IgD-negative memory B cell (primary cell): ENCODE measurements around the gene SORT1. TPM values are rescaled to one million over a fixed set of nuclear protein-coding genes. Genes with fewer than 3 reads are reported as not detected.
"Not testable (repeated sequence)": the region's sequence is repeated elsewhere in the genome, so short reads cannot be mapped to it uniquely, and the experiment has no call there.

Source experiments
- H3K27ac Mint-ChIP-seq, 3 donors: one replicate each; pipeline ENCODE4 v1.8.0; 2020 to 2022; ENCODE audit warnings: mild to moderate bottlenecking in 3 of 3, mixed read lengths in 3 of 3, moderate library complexity in 1 of 3
- H3K27me3 Mint-ChIP-seq: one replicate; pipeline ENCODE4 v1.8.0; 2021; ENCODE audit warnings: mixed read lengths
- H3K36me3 Mint-ChIP-seq: one replicate; pipeline ENCODE4 v1.8.0; 2020; ENCODE audit warnings: mild to moderate bottlenecking, mixed read lengths
- H3K4me1 Mint-ChIP-seq, 3 donors: one replicate each; pipeline ENCODE4 v1.8.0; 2020 to 2022; ENCODE audit warnings: mixed read lengths in 3 of 3, mild to moderate bottlenecking in 1 of 3
- H3K4me3 Mint-ChIP-seq, 4 donors: one replicate each; pipeline ENCODE4 v1.8.0; 2020 to 2022; ENCODE audit warnings: mild to moderate bottlenecking in 4 of 4, mixed read lengths in 4 of 4, moderate library complexity in 3 of 4
- H3K9me3 Mint-ChIP-seq, 3 donors: one replicate each; pipeline ENCODE4 v1.8.0; 2020 to 2021; ENCODE audit warnings: mixed read lengths in 3 of 3, mild to moderate bottlenecking in 1 of 3
- polyA plus RNA-seq: library from polyadenylated mRNA; unstranded; fragments of 300-500 nt; fragmentation: Illumina TruSeq; gene quantifications from one replicate; pipeline ENCODE4 v1.2.3, GENCODE V29; 2021

SORT1 gene
- 0.09 TPM for polyA plus RNA-seq

DNA sequence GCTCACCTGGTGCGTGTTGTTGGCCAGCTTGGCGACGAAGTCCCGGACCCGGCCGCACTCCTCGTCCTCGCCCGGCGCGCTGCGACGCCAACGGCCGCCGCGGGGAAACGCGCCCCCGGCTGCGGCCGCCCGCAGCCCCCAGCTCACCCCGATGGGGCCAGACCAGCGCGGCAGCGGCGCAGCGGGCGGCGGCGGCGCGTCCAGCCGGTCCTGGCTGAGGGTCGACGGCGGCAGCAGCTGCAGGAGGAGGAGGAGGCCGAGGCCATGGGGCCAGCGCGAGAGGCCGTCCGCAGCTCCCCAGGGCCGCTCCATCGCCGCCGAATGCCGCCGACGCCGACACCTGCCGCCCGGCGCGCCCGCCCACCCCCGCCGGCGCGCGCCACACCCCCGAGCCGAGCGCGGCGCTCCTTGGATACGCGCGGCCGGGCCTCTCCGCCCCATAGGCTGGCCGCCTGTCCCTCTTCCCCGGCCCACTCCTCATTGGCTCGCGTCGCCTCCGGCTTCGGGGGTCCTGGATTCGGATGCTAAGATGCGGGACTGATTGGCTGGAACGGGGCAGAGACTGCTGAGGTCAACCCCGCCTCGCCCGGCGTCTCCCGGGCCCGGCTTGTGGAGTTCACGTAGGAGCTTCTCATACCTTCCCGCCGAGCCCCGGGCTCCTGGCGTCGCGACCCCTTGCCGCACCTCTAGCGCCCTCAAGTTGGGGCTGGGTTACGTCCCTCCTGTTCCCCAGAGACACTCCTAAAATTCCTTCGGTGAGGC is at the start of gene SORT1:
SORT1 (minus strand) TSS at position 338 of the 762 bp plus-strand sequence; CDS start at position 312, 26 bp downstream.
- H3K27me3 Mint-ChIP-seq = peaks cover 48% of the 10 kb centered on the region
- peak within 1 kb of the TSS; percentile 78 to 96 (median 92) for H3K4me3 Mint-ChIP-seq
- H3K36me3 Mint-ChIP-seq = peaks cover 2% of the 10 kb centered on the region
- H3K27ac Mint-ChIP-seq = peak within 1 kb of the TSS in 2 of 3 donors; percentile 59 to 64
- no peaks in the 10 kb centered on the region for H3K9me3 Mint-ChIP-seq
- peaks cover 4 to 18% (median 10%) of the 10 kb centered on the region in 3 donors for H3K4me1 Mint-ChIP-seq

DNA sequence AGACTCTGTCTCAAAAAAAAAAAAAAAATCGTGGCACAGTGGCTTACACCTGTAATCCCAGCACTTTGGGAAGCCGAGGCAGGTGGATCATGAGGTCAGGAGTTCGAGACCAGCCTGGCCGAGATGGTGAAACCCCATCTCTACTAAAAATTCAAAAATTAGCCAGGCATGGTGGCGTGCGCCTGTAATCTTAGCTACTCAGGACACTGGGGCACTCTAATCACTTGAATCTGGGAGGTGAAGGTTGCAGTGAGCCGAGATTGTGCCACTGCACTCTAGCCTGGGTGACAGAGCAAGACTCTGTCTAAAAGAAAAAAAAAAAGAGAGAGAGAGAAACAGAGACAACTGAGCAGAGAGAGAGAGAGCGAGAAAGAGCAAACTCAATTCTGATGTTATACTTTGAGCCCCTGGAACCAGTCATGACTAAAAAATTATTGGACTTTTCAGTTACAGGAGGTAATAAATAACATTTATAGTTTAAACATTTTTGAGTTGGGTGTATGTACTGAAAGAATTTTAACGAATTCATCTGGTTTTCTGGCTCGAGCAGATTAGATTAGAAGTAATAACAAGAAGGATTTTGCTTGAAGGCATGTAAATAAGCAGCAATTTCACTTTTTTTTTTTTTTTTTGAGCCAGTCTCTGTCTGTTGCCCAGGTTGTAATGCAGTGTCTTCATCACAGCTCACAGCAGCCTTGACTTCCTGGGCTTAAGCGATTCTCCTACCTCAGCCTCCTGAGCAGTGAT is 48.4 kb upstream of the SORT1 start:
- H3K27me3 Mint-ChIP-seq = peaks cover 12% of the 10 kb centered on the region
- H3K27ac Mint-ChIP-seq, H3K9me3 Mint-ChIP-seq, H3K4me3 Mint-ChIP-seq, H3K36me3 Mint-ChIP-seq, H3K4me1 Mint-ChIP-seq: not testable (repeated sequence)

DNA sequence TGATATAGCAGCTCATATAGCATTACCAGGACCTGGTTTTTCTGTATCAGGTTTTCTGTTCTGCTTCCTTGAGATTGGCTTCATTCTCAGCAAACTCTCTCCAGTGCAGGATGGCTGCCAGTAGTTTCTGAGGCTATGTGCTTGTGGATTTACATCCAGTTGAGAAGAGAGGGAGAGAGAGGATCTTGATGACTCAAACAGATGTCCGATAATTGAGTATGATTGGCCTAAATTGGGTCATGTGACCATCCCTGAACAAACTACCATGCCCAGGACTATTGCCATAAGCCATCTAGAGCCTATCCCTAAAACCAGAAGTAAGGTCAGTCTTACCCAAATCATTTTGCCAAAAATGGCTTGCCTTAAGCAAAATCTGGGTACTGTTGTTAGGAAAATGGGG is 46.6 kb upstream of the SORT1 start:
- Mint-ChIP-seq H3K9me3 (no peaks in the 10 kb centered on the region), H3K27me3 (peaks cover 3% of the 10 kb centered on the region), H3K36me3 (no peaks in the 10 kb centered on the region), H3K27ac (no peak overlapping the region), H3K4me3 (no peak overlapping the region), H3K4me1 (peaks cover 0 to 2% (median 2%) of the 10 kb centered on the region in 3 donors)

DNA sequence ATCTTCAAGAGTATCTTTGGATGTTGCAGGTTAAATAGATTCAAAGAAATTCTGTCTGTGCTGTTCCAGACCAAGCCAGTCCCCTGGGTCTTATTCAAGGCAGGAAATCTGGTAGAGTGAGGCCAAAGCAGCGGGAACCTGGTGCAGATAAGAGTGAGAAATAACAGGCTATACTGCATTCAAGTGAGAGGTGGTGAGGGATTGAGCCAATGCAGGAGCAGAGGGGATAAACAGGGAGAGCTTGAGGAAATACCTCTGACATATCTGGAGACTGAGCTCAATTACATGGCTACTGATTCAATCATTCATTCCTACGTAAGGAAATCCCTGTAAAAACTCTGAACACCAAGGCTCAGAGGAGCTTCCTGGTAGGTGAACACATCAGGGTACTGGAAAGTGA is 45.8 kb upstream of the SORT1 start:
- H3K4me3 Mint-ChIP-seq = no peak overlapping the region
- H3K27me3 Mint-ChIP-seq = peaks cover 3% of the 10 kb centered on the region
- peaks cover 0 to 2% (median 2%) of the 10 kb centered on the region in 3 donors for H3K4me1 Mint-ChIP-seq
- no peaks in the 10 kb centered on the region for H3K36me3 Mint-ChIP-seq
- H3K9me3 Mint-ChIP-seq = no peaks in the 10 kb centered on the region
- no peak overlapping the region for H3K27ac Mint-ChIP-seq

DNA sequence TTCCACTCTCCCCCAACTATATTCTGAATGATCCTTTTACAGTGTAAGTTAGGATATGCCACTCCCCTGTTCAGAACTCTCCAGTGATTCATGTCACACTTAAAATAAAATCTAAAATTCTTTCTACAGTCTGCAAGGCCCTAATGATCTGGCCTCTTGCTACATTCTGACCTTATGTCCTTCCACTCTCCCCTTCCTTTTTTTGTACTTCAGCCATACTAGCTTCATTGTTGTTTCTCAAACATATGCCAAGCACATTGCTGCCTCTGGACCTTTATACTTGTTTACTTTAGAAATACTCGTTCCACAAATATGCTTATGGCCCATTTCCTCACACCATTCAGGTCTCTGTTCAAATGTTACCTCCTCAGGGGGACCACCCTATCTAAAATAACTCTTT is 43.4 kb upstream of the SORT1 start:
- Mint-ChIP-seq H3K27ac (no peak overlapping the region), H3K9me3 (no peaks in the 10 kb centered on the region), H3K4me1 (peaks cover 0 to 2% (median 0%) of the 10 kb centered on the region in 3 donors), H3K36me3 (no peaks in the 10 kb centered on the region), H3K27me3 (no peaks in the 10 kb centered on the region), H3K4me3 (no peak overlapping the region)

DNA sequence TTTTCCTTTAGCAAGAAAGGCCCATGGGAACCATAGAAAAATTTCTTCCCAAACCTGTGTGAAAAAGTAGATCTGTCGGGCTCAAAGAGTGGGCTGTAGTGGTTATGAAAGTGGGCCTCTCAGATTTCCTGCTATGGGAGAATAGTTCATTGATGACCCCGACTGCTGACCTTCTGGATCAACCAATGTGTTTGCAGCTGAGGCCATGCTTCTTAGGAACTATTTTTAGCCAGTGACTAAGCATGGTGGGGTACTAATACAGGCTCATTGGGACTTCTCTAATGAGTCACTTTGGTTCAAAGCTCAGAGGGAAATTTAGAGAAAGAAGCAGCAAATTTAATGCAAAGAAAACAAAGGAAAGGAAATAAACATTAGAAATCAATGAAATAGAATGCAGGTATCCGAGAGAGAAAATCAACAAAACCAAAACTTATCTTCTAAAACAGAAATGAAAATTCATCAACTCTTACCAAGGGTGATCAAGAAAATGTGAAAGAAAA is 41.1 kb upstream of the SORT1 start:
- Mint-ChIP-seq H3K27ac (no peak overlapping the region), H3K36me3 (no peaks in the 10 kb centered on the region), H3K4me3 (no peak overlapping the region), H3K9me3 (peaks cover 0 to 7% (median 2%) of the 10 kb centered on the region in 3 donors), H3K4me1 (no peaks in the 10 kb centered on the region), H3K27me3 (peaks cover 1% of the 10 kb centered on the region)

DNA sequence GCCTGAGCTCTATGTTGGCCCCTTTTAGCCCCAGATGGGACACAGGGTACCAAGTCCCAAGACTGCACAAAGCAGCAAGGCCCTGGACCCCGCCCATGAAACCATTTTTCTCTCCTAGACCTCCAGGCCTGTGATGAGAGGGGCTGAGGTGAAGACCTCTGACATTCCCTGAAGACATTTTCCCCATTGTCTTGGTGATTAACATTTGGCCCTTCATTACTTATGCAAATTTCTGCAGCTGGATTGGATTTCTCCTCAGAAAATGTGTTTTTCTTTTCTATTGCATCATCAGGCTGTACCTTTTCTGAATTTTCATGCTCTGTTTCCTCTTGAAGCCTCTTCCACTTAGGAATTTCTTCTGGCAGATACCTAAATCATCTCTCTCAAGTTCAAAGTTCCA is 36.8 kb upstream of the SORT1 start:
- H3K4me3 Mint-ChIP-seq = no peak overlapping the region
- H3K9me3 Mint-ChIP-seq = peaks cover 2 to 7% (median 2%) of the 10 kb centered on the region in 3 donors
- no peak overlapping the region for H3K27ac Mint-ChIP-seq
- H3K4me1 Mint-ChIP-seq = no peaks in the 10 kb centered on the region
- H3K27me3 Mint-ChIP-seq = peaks cover 1% of the 10 kb centered on the region
- no peaks in the 10 kb centered on the region for H3K36me3 Mint-ChIP-seq

DNA sequence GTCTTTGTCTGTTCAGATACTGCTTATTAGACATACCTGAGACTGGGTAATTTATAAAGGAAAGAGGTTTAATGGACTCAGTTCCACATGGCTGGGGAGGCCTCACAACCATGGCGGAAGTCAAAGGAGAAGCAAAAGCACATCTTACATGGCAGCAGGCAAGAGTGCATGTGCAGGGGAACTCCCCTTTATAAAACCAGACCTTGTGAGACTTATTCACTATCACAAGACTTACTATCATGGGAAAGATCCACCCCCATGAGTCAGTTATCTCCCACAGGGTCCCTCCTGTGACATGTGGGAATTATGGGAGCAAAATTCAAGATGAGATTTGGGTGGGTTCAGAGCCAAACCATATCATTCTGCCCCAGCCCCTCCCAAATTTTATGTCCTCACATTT is 35.6 kb upstream of the SORT1 start:
- Mint-ChIP-seq H3K27me3 (peaks cover 1% of the 10 kb centered on the region), H3K4me3 (no peak overlapping the region), H3K4me1 (no peaks in the 10 kb centered on the region), H3K36me3 (no peaks in the 10 kb centered on the region), H3K9me3 (peaks cover 2 to 7% (median 2%) of the 10 kb centered on the region in 3 donors), H3K27ac (no peak overlapping the region)

DNA sequence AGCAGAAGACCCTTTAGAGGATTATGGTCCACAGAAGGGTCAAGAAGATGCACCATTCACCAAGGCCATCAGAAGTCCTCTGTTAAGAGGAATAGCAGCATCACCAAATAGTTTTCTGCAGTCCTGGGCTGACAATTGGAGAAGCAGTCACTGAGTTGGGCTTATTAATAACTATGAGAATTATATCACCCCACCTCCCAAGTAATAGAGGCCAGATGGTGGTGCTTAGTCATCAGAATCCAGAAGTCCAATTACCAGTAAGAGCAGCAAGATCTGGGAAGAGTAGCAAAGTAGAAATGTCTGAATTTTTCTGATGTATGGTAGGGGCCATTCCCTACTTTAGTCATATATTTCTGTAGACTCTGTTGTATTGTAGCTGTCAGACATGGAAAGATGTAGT is 34.6 kb upstream of the SORT1 start:
- Mint-ChIP-seq H3K4me1 (peaks cover 1 to 4% (median 2%) of the 10 kb centered on the region in 3 donors), H3K4me3 (no peak overlapping the region), H3K9me3 (peaks cover 2 to 7% (median 2%) of the 10 kb centered on the region in 3 donors), H3K36me3 (no peaks in the 10 kb centered on the region), H3K27me3 (peaks cover 1% of the 10 kb centered on the region), H3K27ac (no peak overlapping the region)

DNA sequence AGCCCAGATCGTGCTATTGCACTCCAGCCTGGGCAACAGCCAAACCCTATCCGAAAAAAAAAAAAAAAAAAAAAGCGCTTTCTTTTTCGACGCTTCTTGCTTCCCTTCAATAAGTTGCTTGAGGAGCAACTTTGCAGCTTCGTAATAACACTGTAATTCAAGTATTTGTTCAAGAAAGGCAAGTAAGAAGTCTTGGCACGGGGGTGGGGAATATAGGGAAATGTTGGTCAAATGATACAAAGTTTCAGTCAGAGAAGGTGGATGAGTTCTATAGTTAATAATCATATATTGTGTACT is 29.4 kb upstream of the SORT1 start:
- no peaks in the 10 kb centered on the region for H3K36me3 Mint-ChIP-seq
- peak overlapping the region; percentile 91 to 100 (median 98) for H3K4me3 Mint-ChIP-seq
- no peaks in the 10 kb centered on the region for H3K27me3 Mint-ChIP-seq
- H3K27ac Mint-ChIP-seq = peak overlapping the region in 2 of 3 donors; percentile 87 to 98
- no peaks in the 10 kb centered on the region for H3K9me3 Mint-ChIP-seq
- H3K4me1 Mint-ChIP-seq = peaks cover 20 to 29% (median 23%) of the 10 kb centered on the region in 3 donors

DNA sequence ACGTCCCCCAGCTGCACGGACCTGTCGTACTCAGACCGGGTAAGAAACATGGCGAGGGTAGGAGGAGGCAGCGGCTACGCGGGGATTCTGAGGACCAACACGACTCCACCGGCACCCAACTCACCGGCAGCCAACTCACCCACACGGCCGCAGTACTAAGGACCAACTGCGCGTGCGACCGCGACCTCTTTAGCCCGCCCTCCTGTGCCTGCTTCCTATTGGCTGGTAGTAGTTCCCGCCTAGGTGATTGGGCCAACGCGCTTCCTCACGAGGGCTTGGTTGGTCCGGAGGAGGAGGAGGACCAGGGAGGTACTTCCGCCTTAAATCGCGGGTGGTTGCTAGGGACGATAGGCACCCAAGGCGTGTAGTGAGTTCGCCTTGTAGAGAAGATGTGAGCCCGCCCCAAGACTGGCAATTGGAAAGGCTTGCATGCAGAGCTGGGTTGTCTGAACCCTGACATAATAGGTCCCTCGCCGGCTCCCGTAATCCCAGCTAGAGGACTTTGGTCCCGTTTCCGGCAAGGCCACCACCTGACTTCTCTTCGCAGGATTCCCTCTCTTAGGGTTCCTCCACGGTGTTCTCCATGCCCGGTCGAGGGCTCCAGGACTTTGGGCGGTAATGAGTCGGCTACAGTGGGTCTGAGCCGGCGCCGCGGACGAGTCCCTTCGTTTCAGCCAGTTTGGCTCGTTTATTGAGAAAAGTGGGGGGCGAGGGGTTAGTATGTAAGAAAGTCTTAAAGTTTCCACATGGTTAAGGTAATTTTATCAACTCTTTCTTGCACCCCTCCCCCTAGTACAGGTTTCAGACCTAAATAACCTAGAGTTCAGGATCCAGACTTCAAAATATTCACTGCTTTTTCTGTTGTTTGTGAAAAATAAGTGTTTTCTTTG is 28.8 kb upstream of the SORT1 start, which contains the start of gene PSMA5:
PSMA5 (minus strand) TSS at position 168 of the 890 bp plus-strand sequence; CDS start at position 50, 118 bp downstream.
- Mint-ChIP-seq H3K27ac (peak within 1 kb of the TSS; percentile 87 to 98 (median 98)), H3K4me3 (peak within 1 kb of the TSS; percentile 91 to 100 (median 98))

DNA sequence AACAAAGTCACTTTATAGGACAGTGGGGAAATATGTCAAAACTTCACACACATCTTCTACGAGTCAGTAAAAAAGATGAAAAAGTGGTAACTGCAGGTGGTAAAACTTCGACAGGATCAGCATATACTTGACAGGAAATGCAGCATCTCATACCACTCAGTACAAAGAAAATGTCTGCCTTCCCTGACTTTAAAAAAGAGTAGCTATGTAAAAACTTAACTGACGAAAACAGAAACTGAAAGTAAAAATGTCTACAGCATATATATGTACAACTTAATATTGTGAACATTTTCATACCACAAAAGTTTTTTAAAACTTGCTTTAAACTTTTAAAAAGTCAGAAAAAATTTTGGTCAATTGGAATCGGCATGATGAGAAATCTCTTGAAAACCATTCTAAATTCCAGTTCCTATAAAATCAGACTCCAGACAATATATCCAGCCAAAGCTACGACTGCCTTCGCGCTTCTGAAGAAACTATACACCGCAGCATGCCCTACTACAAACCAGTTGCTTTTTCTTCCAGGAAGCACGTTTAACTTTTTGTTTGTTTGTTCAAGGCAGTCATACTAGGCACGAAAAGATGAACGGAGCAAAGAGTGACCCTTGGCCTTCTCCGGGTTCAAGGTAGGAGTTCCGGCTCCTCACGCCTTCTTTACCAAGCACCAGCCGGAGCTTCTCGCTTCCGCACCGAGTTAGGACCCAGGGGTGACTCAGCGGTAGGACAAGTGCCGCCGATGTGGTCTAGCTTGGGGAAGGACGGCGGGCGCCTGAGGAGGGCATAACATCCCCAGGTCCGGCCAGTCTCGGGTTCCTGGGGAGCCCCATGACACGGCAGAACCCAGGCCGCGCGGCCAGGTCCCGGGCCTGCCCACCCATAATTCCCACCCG is 27.9 kb upstream of the SORT1 start:
- Mint-ChIP-seq H3K27ac (peak overlapping the region; percentile 87 to 98 (median 98)), H3K27me3 (no peaks in the 10 kb centered on the region), H3K4me3 (peak overlapping the region; percentile 91 to 100 (median 98)), H3K9me3 (no peaks in the 10 kb centered on the region), H3K36me3 (no peaks in the 10 kb centered on the region), H3K4me1 (peaks cover 20 to 31% (median 24%) of the 10 kb centered on the region in 3 donors)

More for the DNA sequence above, 28.8 kb upstream of the SORT1 start, which contains the start of gene PSMA5:
- H3K9me3 Mint-ChIP-seq = no peaks in the 10 kb centered on the region
- H3K4me1 Mint-ChIP-seq = peaks cover 20 to 31% (median 24%) of the 10 kb centered on the region in 3 donors
- H3K27me3 Mint-ChIP-seq = no peaks in the 10 kb centered on the region
- H3K36me3 Mint-ChIP-seq = no peaks in the 10 kb centered on the region

DNA sequence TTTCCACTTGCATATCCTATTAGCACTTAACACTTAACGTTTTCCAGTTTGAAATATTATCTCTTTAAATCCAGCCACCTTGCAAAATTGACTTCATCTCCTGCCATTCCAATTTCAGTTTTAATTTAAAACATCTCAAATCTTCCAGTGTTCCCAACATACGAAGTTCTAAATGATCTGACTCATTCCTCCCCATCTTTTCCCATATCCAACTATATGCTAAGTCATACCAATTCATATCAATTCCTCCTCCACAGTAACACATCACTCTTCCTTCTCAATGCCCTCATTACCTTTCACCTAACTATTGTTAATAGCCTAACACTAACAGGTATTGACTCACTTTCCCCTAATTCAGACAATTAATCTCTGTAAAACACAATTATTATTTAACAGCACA is 25.8 kb upstream of the SORT1 start:
- H3K4me3 Mint-ChIP-seq = peak overlapping the region in 3 of 4 donors; percentile 22 to 73 (median 50)
- no peaks in the 10 kb centered on the region for H3K9me3 Mint-ChIP-seq
- H3K27ac Mint-ChIP-seq = peak overlapping the region in 1 of 3 donors; percentile 24
- peaks cover 1% of the 10 kb centered on the region for H3K36me3 Mint-ChIP-seq
- H3K27me3 Mint-ChIP-seq = no peaks in the 10 kb centered on the region
- peaks cover 20 to 33% (median 24%) of the 10 kb centered on the region in 3 donors for H3K4me1 Mint-ChIP-seq

DNA sequence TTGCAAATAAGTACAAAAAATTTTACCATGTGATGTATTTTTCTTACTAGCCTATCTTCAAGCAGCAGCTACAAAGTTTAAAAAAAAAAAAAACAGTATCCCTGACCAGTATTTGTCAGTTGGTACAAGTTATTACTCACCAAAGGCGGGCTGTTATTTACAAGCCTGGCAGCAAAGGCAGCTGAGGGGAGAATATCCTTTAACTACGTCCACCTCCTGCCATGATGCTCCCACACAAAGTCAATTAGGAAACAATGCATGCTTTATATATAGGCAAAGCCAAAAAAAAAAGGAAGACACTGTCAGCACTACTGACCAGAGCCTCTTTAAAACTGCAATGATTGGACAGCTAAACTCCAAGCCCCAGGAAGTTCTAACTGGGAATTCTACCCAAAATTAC is 14.8 kb upstream of the SORT1 start:
- Mint-ChIP-seq H3K27ac (no peak overlapping the region), H3K27me3 (no peaks in the 10 kb centered on the region)

More for the DNA sequence above, 14.8 kb upstream of the SORT1 start:
- no peaks in the 10 kb centered on the region for H3K9me3 Mint-ChIP-seq
- H3K4me3 Mint-ChIP-seq = no peak overlapping the region
- H3K36me3 Mint-ChIP-seq = peaks cover 8% of the 10 kb centered on the region
- H3K4me1 Mint-ChIP-seq = peaks cover 2 to 10% (median 2%) of the 10 kb centered on the region in 3 donors
